WTC11 (cell line): Measurements from ENCODE around the gene L1CAM. TPM values are rescaled to one million over a fixed set of nuclear protein-coding genes. Genes with fewer than 3 reads are reported as not detected.

ENCODE experiments used
- ATAC-seq: fragments of 200-7000 bp; cut with Tn5 transposase; 2 replicates; pipeline ENCODE4 v1.10.0; 2021; ENCODE audit warnings: mild to moderate bottlenecking, moderate library complexity
- CTCF ChIA-PET: fragments of 300-600 bp; sonication (Branson Sonifier 250); formaldehyde crosslinking; loops from one replicate; lab custom pipeline; 2021; ENCODE audit warnings: antibody characterized with exemption; lab: Charles Lee
- POLR2A ChIA-PET: fragments of 350-600 bp; sonication (Branson Sonifier 250); formaldehyde crosslinking; loops from one replicate; lab custom pipeline; 2021; ENCODE audit warnings: antibody characterized with exemption; lab: Charles Lee
- DNase-seq: peaks from one replicate; pipeline ENCODE4 v3.0.0; 2021; ENCODE audit warnings: low spot score
- H3K27ac Mint-ChIP-seq: 2 replicates; pipeline ENCODE4 v1.8.0; 2021; ENCODE audit warnings: mixed read lengths
- H3K27me3 Mint-ChIP-seq: 2 replicates; pipeline ENCODE4 v1.8.0; 2021; ENCODE audit warnings: low read depth, mild to moderate bottlenecking, moderate library complexity, mixed read lengths
- H3K36me3 Mint-ChIP-seq: 2 replicates; pipeline ENCODE4 v1.8.0; 2021; ENCODE audit warnings: mixed read lengths
- H3K4me1 Mint-ChIP-seq: 2 replicates; pipeline ENCODE4 v1.8.0; 2022; ENCODE audit warnings: mixed read lengths
- H3K4me3 Mint-ChIP-seq: 2 replicates; pipeline ENCODE4 v1.8.0; 2021; ENCODE audit warnings: mild to moderate bottlenecking, moderate library complexity, mixed read lengths
- H3K9me3 Mint-ChIP-seq: 2 replicates; pipeline ENCODE4 v1.8.0; 2021; ENCODE audit warnings: mixed read lengths
- AR ChIP-seq: fragments of 250-450 bp; sonication (Bioruptor Pico); IDR thresholded peaks from 2 replicates; pipeline ENCODE4 v1.9.0; 2021; ENCODE audit warnings: mild to moderate bottlenecking
- CREB1 ChIP-seq: sonication (generic); formaldehyde crosslinking; IDR thresholded peaks from 2 replicates; pipeline ENCODE4 v1.8.0; 2023; ENCODE audit warnings: mild to moderate bottlenecking, missing genetic modification reagents
- CREM ChIP-seq: sonication (generic); formaldehyde crosslinking; IDR thresholded peaks from 2 replicates; pipeline ENCODE4 v1.8.1; 2022; ENCODE audit warnings: mild to moderate bottlenecking, missing genetic modification reagents, moderate library complexity
- GABPB1 ChIP-seq: sonication (generic); formaldehyde crosslinking; IDR thresholded peaks from 2 replicates; pipeline ENCODE4 v1.8.1; 2023; ENCODE audit warnings: mild to moderate bottlenecking, missing genetic modification reagents
- MLX ChIP-seq: sonication (generic); formaldehyde crosslinking; IDR thresholded peaks from 2 replicates; pipeline ENCODE4 v1.8.1; 2023; ENCODE audit warnings: mild to moderate bottlenecking, missing genetic modification reagents, moderate library complexity
- PRDM15 ChIP-seq: sonication (generic); formaldehyde crosslinking; IDR thresholded peaks from 2 replicates; pipeline ENCODE4 v1.8.0; 2022; ENCODE audit warnings: missing genetic modification reagents
- SMAD4 ChIP-seq: sonication (generic); formaldehyde crosslinking; IDR thresholded peaks from 2 replicates; pipeline ENCODE4 v1.8.0; 2022; ENCODE audit warnings: mild to moderate bottlenecking, missing genetic modification reagents
- ZBTB21 ChIP-seq: sonication (generic); formaldehyde crosslinking; IDR thresholded peaks from 2 replicates; pipeline ENCODE4 v1.8.1; 2023; ENCODE audit warnings: mild to moderate bottlenecking, missing genetic modification reagents, borderline replicate concordance
- ZBTB43 ChIP-seq: sonication (generic); formaldehyde crosslinking; IDR thresholded peaks from 2 replicates; pipeline ENCODE4 v1.8.1; 2023; ENCODE audit warnings: mild to moderate bottlenecking, missing genetic modification reagents
- ZNF121 ChIP-seq: sonication (generic); formaldehyde crosslinking; IDR thresholded peaks from 2 replicates; pipeline ENCODE4 v1.8.0; 2023; ENCODE audit warnings: missing genetic modification reagents
- ZNF416 ChIP-seq: fragments of 250-450 bp; sonication (Bioruptor Pico); IDR thresholded peaks from 2 replicates; pipeline ENCODE4 v1.9.0; 2021; ENCODE audit warnings: mild to moderate bottlenecking, inconsistent platforms
- ZNF423 ChIP-seq: fragments of 250-450 bp; sonication (Bioruptor Pico); IDR thresholded peaks from 2 replicates; pipeline ENCODE4 v2.1.2; 2022; ENCODE audit warnings: mild to moderate bottlenecking, moderate library complexity
- ZNF671 ChIP-seq: fragments of 250-450 bp; sonication (Bioruptor Pico); IDR thresholded peaks from 2 replicates; pipeline ENCODE4 v1.8.0; 2021; ENCODE audit warnings: mild to moderate bottlenecking
- total RNA-seq: library from RNA; stranded (reverse); gene quantifications from 3 replicates; pipeline ENCODE4 v1.2.3, GENCODE V29; 2021

The L1CAM gene
- total RNA-seq, 1 experiment from 2014 or later = 40.2 TPM

DNA sequence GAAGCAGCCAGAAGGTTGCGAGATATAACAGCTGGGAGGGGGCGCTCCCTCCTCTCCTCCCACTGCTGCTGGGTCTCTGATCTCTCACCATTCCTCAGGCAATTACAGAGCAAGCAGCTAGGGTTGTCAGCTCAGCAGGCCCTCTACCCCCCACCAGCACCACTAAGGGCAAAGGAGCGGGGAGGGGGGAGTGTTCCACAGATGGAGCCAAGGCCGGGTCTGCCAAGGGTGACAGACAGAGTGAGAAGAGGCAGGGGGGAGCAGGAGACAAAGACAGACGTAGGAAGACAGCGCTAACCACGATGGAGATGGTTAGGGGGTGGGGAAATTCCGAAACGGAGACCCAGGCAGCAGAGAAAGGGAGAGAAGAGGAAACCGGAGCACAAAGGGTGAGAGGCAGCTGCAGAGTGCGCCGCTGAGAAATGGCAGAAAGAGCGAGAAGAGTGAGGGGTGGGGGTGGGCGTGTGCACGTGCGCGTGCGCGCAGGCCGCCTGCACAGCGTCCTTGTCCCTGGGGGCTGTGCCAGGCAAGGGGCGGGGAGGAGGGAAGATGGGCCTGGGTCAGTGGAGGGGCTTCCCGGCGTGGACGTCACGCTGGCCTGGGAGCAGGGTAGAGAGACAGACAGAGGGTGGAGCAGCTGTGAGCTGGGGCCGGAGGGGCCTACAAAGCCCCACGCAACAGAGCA, 6.9 kb downstream of the L1CAM start:
- peak; percentile 54 for DNase-seq
- H3K27me3 Mint-ChIP-seq = no peaks in the 10 kb centered on the region; the same call in 1 of the 2 replicates
- POLR2A ChIA-PET = interaction anchor here (0.7 to 0.9 kb wide), 2 partner anchors 73 to 112 kb away, joined by 3 read pairs; no protein-coding TSS in a partner anchor

GRCh38 chrX:153878345-153878744, 7.6 kb downstream of the L1CAM start:
- Mint-ChIP-seq H3K9me3 (no peaks in the 10 kb centered on the region), H3K36me3 (no peaks in the 10 kb centered on the region), H3K4me3 (peak overlapping the region; percentile 22; the same call in 1 of the 2 replicates), H3K27me3 (no peaks in the 10 kb centered on the region; the same call in 1 of the 2 replicates), H3K4me1 (peaks cover 52% of the 10 kb centered on the region), H3K27ac (no peak overlapping the region)
- ChIA-PET POLR2A (no interaction called here), CTCF (interaction anchor here (0.7 to 2.5 kb wide), 12 partner anchors 9 to 170 kb away, joined by 3 to 10 read pairs (median 4); partner anchors contain the start of genes IDH3G and SSR4)
- no peak for DNase-seq
- TF ChIP-seq SMAD4 (CRISPR knock-in tag) = no peak
- no peak for TF ChIP-seq ZBTB21
- TF ChIP-seq MLX = no peak
- no peak for TF ChIP-seq AR
- TF ChIP-seq CREM = no peak
- TF ChIP-seq PRDM15 (CRISPR knock-in tag) = no peak
- ATAC-seq = no peak

More for the DNA sequence above, 6.9 kb downstream of the L1CAM start:
- peak overlapping the region; percentile 51 for H3K4me3 Mint-ChIP-seq
- H3K4me1 Mint-ChIP-seq = peaks cover 59% of the 10 kb centered on the region
- TF ChIP-seq ZNF423 (CRISPR knock-in tag) (peak; percentile 43; the same call in 1 of the 2 replicates), ZNF416 (CRISPR knock-in tag) (no peak)
- H3K27ac Mint-ChIP-seq = no peak overlapping the region
- peak; percentile 30 for ATAC-seq
- no peaks in the 10 kb centered on the region for H3K36me3 Mint-ChIP-seq
- H3K9me3 Mint-ChIP-seq = no peaks in the 10 kb centered on the region
- CTCF ChIA-PET = interaction anchor here (0.6 to 2.5 kb wide), 16 partner anchors 8 to 170 kb away, joined by 3 to 10 read pairs (median 4); partner anchors contain the start of genes IDH3G and SSR4

- no peaks in the 10 kb centered on the region for H3K9me3 Mint-ChIP-seq
- POLR2A ChIA-PET = no interaction called here
- CTCF ChIA-PET = interaction anchor here (0.9 to 2.5 kb wide), 9 partner anchors 10 to 99 kb away, joined by 3 to 10 read pairs (median 5); partner anchors contain the start of genes IDH3G and SSR4
- H3K27ac Mint-ChIP-seq = no peak overlapping the region
- no peak overlapping the region for H3K4me3 Mint-ChIP-seq
- H3K27me3 Mint-ChIP-seq = no peaks in the 10 kb centered on the region; the same call in 1 of the 2 replicates
- H3K4me1 Mint-ChIP-seq = peaks cover 50% of the 10 kb centered on the region
- no peak for TF ChIP-seq ZNF671 (CRISPR knock-in tag)
- TF ChIP-seq ZNF121 (CRISPR knock-in tag) = no peak
- TF ChIP-seq ZBTB43 (CRISPR knock-in tag) = no peak
- TF ChIP-seq GABPB1 (CRISPR knock-in tag) = no peak
- TF ChIP-seq CREB1 (CRISPR knock-in tag) = no peak
- H3K36me3 Mint-ChIP-seq = no peaks in the 10 kb centered on the region
- no peak for ATAC-seq
- DNase-seq = no peak
Measured at GRCh38 chrX:153877571-153878261, 8.3 kb downstream of the L1CAM start.
